GM12878 (cell line): ENCODE data around the gene GPT2. TPM values are rescaled to one million over a fixed set of nuclear protein-coding genes. Genes with fewer than 3 reads are reported as not detected.

Experiments
- CHD4 ChIP-seq: fragments of 200-600 bp; sonication (generic); IDR thresholded peaks from 2 replicates; pipeline ENCODE4 v1.6.1; 2016; ENCODE audit warnings: mild to moderate bottlenecking
- EZH2 ChIP-seq: IDR thresholded peaks from 2 replicates; pipeline ENCODE4 v1.6.1; 2012; ENCODE audit warnings: low read depth, mild to moderate bottlenecking, control low read depth, inconsistent platforms, low read length, borderline replicate concordance; ENCODE audit not compliant: control insufficient read depth
- KLF5 ChIP-seq: fragments of 450-650 bp; IDR thresholded peaks from 2 replicates; pipeline ENCODE4 v1.6.1; 2014; ENCODE audit warnings: mild to moderate bottlenecking; ENCODE audit not compliant: partially characterized antibody
- PAX5 ChIP-seq: IDR thresholded peaks from 2 replicates; pipeline ENCODE4 v1.6.1; 2011; ENCODE audit warnings: low read depth, low read length, borderline replicate concordance
- POLR2AphosphoS5 ChIP-seq: IDR thresholded peaks from 2 replicates; pipeline ENCODE4 v1.6.1; 2011; ENCODE audit warnings: mild to moderate bottlenecking, low read length, inconsistent platforms
- POU2F2 ChIP-seq: IDR thresholded peaks from 3 replicates; pipeline ENCODE4 v1.6.1; 2011; ENCODE audit warnings: low read depth, mild to moderate bottlenecking, low read length, borderline replicate concordance
- RBBP5 ChIP-seq: fragments of 200-600 bp; sonication (generic); conservative IDR thresholded peaks from 2 replicates; pipeline ENCODE4 v1.6.1; 2016
- RFX5 ChIP-seq: IDR thresholded peaks from 2 replicates; pipeline ENCODE4 v1.6.1; 2011; ENCODE audit warnings: low read depth, low read length, improper control_type of control experiment
- SIX5 ChIP-seq: IDR thresholded peaks from 2 replicates; pipeline ENCODE4 v1.6.1; 2011; ENCODE audit warnings: mild to moderate bottlenecking, low read depth, low read length, moderate library complexity; ENCODE audit not compliant: severe bottlenecking
- SMC3 ChIP-seq: IDR thresholded peaks from 2 replicates; pipeline ENCODE4 v1.6.1; 2011; ENCODE audit warnings: low read length, improper control_type of control experiment, borderline replicate concordance
- SP1 ChIP-seq: IDR thresholded peaks from one replicate; pipeline ENCODE4 v1.6.1; 2011; ENCODE audit warnings: low read depth, low read length
- SREBF1 ChIP-seq: IDR thresholded peaks from 2 replicates; pipeline ENCODE4 v1.6.1; 2012; ENCODE audit warnings: mild to moderate bottlenecking, low read length
- TAF1 ChIP-seq: IDR thresholded peaks from 2 replicates; pipeline ENCODE4 v1.6.1; 2011; ENCODE audit warnings: mild to moderate bottlenecking, low read depth, low read length, borderline replicate concordance
- TARDBP ChIP-seq: IDR thresholded peaks from 2 replicates; pipeline ENCODE4 v1.6.1; 2016; ENCODE audit warnings: borderline replicate concordance
- TCF12 ChIP-seq: IDR thresholded peaks from 2 replicates; pipeline ENCODE4 v1.6.1; 2011; ENCODE audit warnings: low read depth, mild to moderate bottlenecking, low read length
- TCF3 ChIP-seq: IDR thresholded peaks from 2 replicates; pipeline ENCODE4 v1.6.1; 2012; ENCODE audit warnings: low read depth, mild to moderate bottlenecking, low read length, borderline replicate concordance; ENCODE audit not compliant: insufficient read depth
- YBX1 ChIP-seq: fragments of 450-650 bp; IDR thresholded peaks from 2 replicates; pipeline ENCODE4 v1.6.1; 2016; ENCODE audit warnings: antibody characterized with exemption
- ZNF24 ChIP-seq: fragments of 450-650 bp; IDR thresholded peaks from 2 replicates; pipeline ENCODE4 v1.6.1; 2017; ENCODE audit warnings: antibody characterized with exemption, mild to moderate bottlenecking
- ZNF384 ChIP-seq: IDR thresholded peaks from 2 replicates; pipeline ENCODE4 v1.6.1; 2012; ENCODE audit warnings: low read depth, mild to moderate bottlenecking, low read length, improper control_type of control experiment, borderline replicate concordance
- ZZZ3 ChIP-seq: IDR thresholded peaks from 2 replicates; pipeline ENCODE4 v1.6.1; 2011; ENCODE audit warnings: low read depth; ENCODE audit not compliant: control insufficient read depth, insufficient read length
- polyA plus RNA-seq, 11 experiments: library from polyadenylated mRNA; depleted of rRNA in 4 of 11; unstranded in 6 of 11; stranded (reverse) in 5 of 11; fragments of >200 nt; fragmentation: Nextera tagmentation in 4 of 11; fragmentation: Illumina TruSeq in 1 of 11; extraction: Ambion mirVana in 4 of 11; extraction: Trizol in 1 of 11; gene quantifications; 1 replicate in 1 of 11; 2 replicates in 10 of 11; pipeline versions ENCODE4 v1.2.1 to v1.2.3, GENCODE V29; 2011 to 2016; ENCODE audit warnings: inconsistent platforms in 2 of 11, missing spikeins in 2 of 11, low read depth in 1 of 11
- total RNA-seq, 4 experiments: library from RNA; depleted of rRNA in 3 of 4; stranded (reverse); fragments of >200 nt in 3 of 4; fragmentation: Illumina TruSeq in 1 of 4; extraction: Trizol in 1 of 4; gene quantifications; 2 replicates each; pipeline versions ENCODE4 v1.2.1 to v1.2.3, GENCODE V29; 2013 to 2021
- TF ChIP-seq, protein P1 (sequence below): fragments of 450-650 bp; IDR thresholded peaks from 2 replicates; pipeline ENCODE4 v1.6.1; 2017; ENCODE audit warnings: mild to moderate bottlenecking
- TF ChIP-seq, protein P2 (sequence below): IDR thresholded peaks from 2 replicates; pipeline ENCODE4 v1.6.1; 2011; ENCODE audit warnings: low read depth, low read length, improper control_type of control experiment, borderline replicate concordance
- TF ChIP-seq, protein P3 (sequence below), 3 experiments: IDR thresholded peaks in 2 of 3; conservative IDR thresholded peaks in 1 of 3; 2 replicates each; pipeline ENCODE4 v1.5.1; 2011; ENCODE audit warnings: low read depth in 3 of 3, low read length in 3 of 3, mild to moderate bottlenecking in 3 of 3, control low read depth in 2 of 3, moderate library complexity in 2 of 3, inconsistent platforms in 1 of 3, mixed read lengths in 1 of 3; ENCODE audit not compliant: control insufficient read depth in 2 of 3, insufficient read depth in 1 of 3; ENCODE audit errors: extremely low read depth in 1 of 3
- TF ChIP-seq, protein P4 (sequence below): fragments of 450-650 bp; formaldehyde crosslinking; IDR thresholded peaks from 2 replicates; pipeline ENCODE4 v1.4.0; 2020; ENCODE audit warnings: mild to moderate bottlenecking, moderate library complexity

Gene GPT2
- total and polyA plus RNA-seq, 10 of the 15 experiments (the other 5 are each of a cell fraction or from before 2014, with no cell fraction given), result 0.45 to 9.9 (median 4.3) TPM

DNA sequence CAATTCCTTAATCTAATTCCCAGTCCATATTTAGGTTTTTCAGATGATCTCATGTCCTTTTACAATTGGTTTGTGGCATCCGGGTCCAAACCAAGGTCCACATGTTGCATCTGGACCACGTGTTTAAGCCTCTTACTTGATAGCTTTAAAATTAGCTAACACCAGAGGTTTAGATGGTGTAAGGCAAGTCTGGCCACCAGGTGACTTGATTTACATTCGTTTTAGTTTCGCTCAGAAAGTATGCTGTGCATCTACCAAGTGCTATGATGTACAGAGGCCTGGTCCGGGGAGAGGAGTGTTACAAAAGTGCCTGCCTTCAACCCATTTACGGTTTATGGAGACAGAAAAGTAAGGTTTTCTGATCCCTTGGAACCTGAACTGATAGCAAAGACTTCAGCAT, 90.2 kb downstream of the GPT2 start (continued):
- no peak for TF ChIP-seq SP1
- TF ChIP-seq ZNF384, result no peak
- TF ChIP-seq SREBF1, result no peak
- no peak for TF ChIP-seq PAX5
- TF ChIP-seq TCF3, result no peak
- no peak for TF ChIP-seq ZNF24
- TF ChIP-seq EZH2, result no peak
- no peak for TF ChIP-seq CHD4
- 0 out of 3 replicates have a peak, but pooled peaks have one; percentile 29 for TF ChIP-seq POU2F2
- TF ChIP-seq KLF5, result no peak
- TF ChIP-seq, protein P1, sequence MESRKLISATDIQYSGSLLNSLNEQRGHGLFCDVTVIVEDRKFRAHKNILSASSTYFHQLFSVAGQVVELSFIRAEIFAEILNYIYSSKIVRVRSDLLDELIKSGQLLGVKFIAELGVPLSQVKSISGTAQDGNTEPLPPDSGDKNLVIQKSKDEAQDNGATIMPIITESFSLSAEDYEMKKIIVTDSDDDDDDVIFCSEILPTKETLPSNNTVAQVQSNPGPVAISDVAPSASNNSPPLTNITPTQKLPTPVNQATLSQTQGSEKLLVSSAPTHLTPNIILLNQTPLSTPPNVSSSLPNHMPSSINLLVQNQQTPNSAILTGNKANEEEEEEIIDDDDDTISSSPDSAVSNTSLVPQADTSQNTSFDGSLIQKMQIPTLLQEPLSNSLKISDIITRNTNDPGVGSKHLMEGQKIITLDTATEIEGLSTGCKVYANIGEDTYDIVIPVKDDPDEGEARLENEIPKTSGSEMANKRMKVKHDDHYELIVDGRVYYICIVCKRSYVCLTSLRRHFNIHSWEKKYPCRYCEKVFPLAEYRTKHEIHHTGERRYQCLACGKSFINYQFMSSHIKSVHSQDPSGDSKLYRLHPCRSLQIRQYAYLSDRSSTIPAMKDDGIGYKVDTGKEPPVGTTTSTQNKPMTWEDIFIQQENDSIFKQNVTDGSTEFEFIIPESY, result no peak
- TF ChIP-seq, protein P2, sequence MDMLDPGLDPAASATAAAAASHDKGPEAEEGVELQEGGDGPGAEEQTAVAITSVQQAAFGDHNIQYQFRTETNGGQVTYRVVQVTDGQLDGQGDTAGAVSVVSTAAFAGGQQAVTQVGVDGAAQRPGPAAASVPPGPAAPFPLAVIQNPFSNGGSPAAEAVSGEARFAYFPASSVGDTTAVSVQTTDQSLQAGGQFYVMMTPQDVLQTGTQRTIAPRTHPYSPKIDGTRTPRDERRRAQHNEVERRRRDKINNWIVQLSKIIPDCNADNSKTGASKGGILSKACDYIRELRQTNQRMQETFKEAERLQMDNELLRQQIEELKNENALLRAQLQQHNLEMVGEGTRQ, result peak; percentile 48; the same call in 1 of the 2 replicates
- TF ChIP-seq SIX5, result no peak
- no peak for TF ChIP-seq TARDBP
- TF ChIP-seq, protein P3, sequence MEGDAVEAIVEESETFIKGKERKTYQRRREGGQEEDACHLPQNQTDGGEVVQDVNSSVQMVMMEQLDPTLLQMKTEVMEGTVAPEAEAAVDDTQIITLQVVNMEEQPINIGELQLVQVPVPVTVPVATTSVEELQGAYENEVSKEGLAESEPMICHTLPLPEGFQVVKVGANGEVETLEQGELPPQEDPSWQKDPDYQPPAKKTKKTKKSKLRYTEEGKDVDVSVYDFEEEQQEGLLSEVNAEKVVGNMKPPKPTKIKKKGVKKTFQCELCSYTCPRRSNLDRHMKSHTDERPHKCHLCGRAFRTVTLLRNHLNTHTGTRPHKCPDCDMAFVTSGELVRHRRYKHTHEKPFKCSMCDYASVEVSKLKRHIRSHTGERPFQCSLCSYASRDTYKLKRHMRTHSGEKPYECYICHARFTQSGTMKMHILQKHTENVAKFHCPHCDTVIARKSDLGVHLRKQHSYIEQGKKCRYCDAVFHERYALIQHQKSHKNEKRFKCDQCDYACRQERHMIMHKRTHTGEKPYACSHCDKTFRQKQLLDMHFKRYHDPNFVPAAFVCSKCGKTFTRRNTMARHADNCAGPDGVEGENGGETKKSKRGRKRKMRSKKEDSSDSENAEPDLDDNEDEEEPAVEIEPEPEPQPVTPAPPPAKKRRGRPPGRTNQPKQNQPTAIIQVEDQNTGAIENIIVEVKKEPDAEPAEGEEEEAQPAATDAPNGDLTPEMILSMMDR (IDR thresholded peaks at IDR 0.05 in 2 of 3, conservative IDR thresholded peaks at IDR 0.05 in 1 of 3; ENCODE audit: control insufficient read depth in 2 of 3, extremely low read depth in 1 of 3, insufficient read depth in 1 of 3, low read depth in 3 of 3, low read length in 3 of 3), result peak; percentile 9 to 23 (median 14); a peak in 2 of 6 replicates
- TF ChIP-seq YBX1, result no peak
- TF ChIP-seq ZZZ3, result no peak
- TF ChIP-seq RFX5, result no peak
- TF ChIP-seq SMC3, result peak; percentile 6; the same call in 1 of the 2 replicates
- TF ChIP-seq TCF12, result no peak
- TF ChIP-seq TAF1, result no peak
- peak; percentile 39; the same call in 1 of the 2 replicates for TF ChIP-seq POLR2AphosphoS5
- TF ChIP-seq RBBP5, result no peak
- TF ChIP-seq, protein P4, sequence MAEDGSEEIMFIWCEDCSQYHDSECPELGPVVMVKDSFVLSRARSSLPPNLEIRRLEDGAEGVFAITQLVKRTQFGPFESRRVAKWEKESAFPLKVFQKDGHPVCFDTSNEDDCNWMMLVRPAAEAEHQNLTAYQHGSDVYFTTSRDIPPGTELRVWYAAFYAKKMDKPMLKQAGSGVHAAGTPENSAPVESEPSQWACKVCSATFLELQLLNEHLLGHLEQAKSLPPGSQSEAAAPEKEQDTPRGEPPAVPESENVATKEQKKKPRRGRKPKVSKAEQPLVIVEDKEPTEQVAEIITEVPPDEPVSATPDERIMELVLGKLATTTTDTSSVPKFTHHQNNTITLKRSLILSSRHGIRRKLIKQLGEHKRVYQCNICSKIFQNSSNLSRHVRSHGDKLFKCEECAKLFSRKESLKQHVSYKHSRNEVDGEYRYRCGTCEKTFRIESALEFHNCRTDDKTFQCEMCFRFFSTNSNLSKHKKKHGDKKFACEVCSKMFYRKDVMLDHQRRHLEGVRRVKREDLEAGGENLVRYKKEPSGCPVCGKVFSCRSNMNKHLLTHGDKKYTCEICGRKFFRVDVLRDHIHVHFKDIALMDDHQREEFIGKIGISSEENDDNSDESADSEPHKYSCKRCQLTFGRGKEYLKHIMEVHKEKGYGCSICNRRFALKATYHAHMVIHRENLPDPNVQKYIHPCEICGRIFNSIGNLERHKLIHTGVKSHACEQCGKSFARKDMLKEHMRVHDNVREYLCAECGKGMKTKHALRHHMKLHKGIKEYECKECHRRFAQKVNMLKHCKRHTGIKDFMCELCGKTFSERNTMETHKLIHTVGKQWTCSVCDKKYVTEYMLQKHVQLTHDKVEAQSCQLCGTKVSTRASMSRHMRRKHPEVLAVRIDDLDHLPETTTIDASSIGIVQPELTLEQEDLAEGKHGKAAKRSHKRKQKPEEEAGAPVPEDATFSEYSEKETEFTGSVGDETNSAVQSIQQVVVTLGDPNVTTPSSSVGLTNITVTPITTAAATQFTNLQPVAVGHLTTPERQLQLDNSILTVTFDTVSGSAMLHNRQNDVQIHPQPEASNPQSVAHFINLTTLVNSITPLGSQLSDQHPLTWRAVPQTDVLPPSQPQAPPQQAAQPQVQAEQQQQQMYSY, result no peak
